Ishikawa (cell line): ENCODE results near the gene SLC25A11.
A peak's percentile ranks its signal among the peaks of the same experiment; 100 is the strongest.

Experiments
- CEBPB ChIP-seq: IDR thresholded peaks from 2 replicates; pipeline ENCODE4 v1.6.1; 2012
- CREB1 ChIP-seq: IDR thresholded peaks from 2 replicates; pipeline ENCODE4 v1.6.1; 2012; ENCODE audit warnings: low read depth
- EGR1 ChIP-seq: IDR thresholded peaks from 2 replicates; pipeline ENCODE4 v1.6.1; 2012
- EP300 ChIP-seq: IDR thresholded peaks from 2 replicates; pipeline ENCODE4 v1.6.1; 2012; ENCODE audit warnings: borderline replicate concordance
- FOXM1 ChIP-seq: IDR thresholded peaks from 2 replicates; pipeline ENCODE4 v1.6.1; 2012; ENCODE audit warnings: low read depth, borderline replicate concordance
- NFIC ChIP-seq: IDR thresholded peaks from 2 replicates; pipeline ENCODE4 v1.6.1; 2012
- RAD21 ChIP-seq: IDR thresholded peaks from 2 replicates; pipeline ENCODE4 v1.6.1; 2012; ENCODE audit warnings: low read depth
- TAF1 ChIP-seq: IDR thresholded peaks from 2 replicates; pipeline ENCODE4 v1.6.1; 2012; ENCODE audit warnings: low read depth, mild to moderate bottlenecking
- TCF12 ChIP-seq: IDR thresholded peaks from 2 replicates; pipeline ENCODE4 v1.6.1; 2012; ENCODE audit warnings: low read depth
- TEAD4 ChIP-seq: IDR thresholded peaks from 2 replicates; pipeline ENCODE4 v1.6.1; 2012
- YY1 ChIP-seq: IDR thresholded peaks from 2 replicates; pipeline ENCODE4 v1.6.1; 2012; ENCODE audit warnings: low read depth
- ZBTB7A ChIP-seq: IDR thresholded peaks from 2 replicates; pipeline ENCODE4 v1.6.1; 2012; ENCODE audit warnings: low read depth
- TF ChIP-seq, protein P1 (sequence below): IDR thresholded peaks from 2 replicates; pipeline ENCODE4 v1.6.1; 2012
- TF ChIP-seq, protein P2 (sequence below): IDR thresholded peaks from 2 replicates; pipeline ENCODE4 v1.6.1; 2012; ENCODE audit warnings: low read depth, mild to moderate bottlenecking
- TF ChIP-seq, protein P3 (sequence below): IDR thresholded peaks from 2 replicates; pipeline ENCODE4 v1.6.1; 2012

SLC25A11 gene

DNA sequence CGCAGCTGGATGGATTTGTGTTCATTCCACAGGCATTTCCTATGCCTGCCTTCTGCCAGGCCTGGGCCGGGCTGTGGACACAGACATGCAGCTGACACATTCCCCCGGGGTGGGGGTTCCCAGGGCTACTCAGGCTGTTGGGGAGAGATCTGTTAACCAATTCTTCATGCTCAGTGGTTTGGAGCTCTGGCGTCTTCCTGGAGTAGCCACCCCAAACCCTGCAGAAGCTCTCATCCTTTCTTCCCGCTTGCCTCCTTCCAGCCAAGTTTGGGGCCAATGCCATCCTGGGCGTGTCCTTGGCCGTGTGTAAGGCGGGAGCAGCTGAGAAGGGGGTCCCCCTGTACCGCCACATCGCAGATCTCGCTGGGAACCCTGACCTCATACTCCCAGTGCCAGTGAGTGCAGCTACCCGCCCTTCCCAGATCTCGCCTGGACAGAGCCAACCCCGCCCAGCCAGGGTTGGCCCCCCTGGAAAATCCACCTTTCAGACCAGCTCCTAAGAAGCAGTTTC is 13.7 kb upstream of the SLC25A11 start:
- TF ChIP-seq EP300: peak; percentile 24; the same call in 1 of the 2 replicates
- TF ChIP-seq CREB1: no peak
- no peak for TF ChIP-seq RAD21
- no peak for TF ChIP-seq ZBTB7A

DNA sequence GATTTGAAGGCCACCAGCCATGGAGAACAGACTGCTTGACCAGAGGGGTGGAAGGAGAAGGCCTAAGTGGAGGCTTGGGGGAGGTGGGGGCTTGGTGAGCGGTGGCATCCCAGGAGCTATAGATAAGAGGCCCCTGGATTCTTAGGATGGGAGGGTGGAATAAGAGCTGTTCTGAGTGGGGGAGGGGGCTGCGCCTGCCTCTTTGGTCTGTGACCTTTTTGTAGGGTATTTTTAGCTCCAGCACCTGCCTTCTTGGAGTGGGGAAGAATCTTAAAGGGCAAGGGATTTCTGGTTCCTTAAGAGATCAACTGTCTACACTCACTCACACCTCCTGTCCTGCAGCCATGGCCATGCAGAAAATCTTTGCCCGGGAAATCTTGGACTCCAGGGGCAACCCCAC is 11.6 kb upstream of the SLC25A11 start:
- no peak for TF ChIP-seq TCF12
- TF ChIP-seq CREB1: no peak
- TF ChIP-seq, protein P1, sequence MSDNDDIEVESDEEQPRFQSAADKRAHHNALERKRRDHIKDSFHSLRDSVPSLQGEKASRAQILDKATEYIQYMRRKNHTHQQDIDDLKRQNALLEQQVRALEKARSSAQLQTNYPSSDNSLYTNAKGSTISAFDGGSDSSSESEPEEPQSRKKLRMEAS: no peak
- TF ChIP-seq ZBTB7A: no peak
- no peak for TF ChIP-seq EGR1
- TF ChIP-seq RAD21: no peak
- TF ChIP-seq, protein P2, sequence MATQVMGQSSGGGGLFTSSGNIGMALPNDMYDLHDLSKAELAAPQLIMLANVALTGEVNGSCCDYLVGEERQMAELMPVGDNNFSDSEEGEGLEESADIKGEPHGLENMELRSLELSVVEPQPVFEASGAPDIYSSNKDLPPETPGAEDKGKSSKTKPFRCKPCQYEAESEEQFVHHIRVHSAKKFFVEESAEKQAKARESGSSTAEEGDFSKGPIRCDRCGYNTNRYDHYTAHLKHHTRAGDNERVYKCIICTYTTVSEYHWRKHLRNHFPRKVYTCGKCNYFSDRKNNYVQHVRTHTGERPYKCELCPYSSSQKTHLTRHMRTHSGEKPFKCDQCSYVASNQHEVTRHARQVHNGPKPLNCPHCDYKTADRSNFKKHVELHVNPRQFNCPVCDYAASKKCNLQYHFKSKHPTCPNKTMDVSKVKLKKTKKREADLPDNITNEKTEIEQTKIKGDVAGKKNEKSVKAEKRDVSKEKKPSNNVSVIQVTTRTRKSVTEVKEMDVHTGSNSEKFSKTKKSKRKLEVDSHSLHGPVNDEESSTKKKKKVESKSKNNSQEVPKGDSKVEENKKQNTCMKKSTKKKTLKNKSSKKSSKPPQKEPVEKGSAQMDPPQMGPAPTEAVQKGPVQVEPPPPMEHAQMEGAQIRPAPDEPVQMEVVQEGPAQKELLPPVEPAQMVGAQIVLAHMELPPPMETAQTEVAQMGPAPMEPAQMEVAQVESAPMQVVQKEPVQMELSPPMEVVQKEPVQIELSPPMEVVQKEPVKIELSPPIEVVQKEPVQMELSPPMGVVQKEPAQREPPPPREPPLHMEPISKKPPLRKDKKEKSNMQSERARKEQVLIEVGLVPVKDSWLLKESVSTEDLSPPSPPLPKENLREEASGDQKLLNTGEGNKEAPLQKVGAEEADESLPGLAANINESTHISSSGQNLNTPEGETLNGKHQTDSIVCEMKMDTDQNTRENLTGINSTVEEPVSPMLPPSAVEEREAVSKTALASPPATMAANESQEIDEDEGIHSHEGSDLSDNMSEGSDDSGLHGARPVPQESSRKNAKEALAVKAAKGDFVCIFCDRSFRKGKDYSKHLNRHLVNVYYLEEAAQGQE: no peak
- no peak for TF ChIP-seq TEAD4
- no peak for TF ChIP-seq CEBPB

DNA sequence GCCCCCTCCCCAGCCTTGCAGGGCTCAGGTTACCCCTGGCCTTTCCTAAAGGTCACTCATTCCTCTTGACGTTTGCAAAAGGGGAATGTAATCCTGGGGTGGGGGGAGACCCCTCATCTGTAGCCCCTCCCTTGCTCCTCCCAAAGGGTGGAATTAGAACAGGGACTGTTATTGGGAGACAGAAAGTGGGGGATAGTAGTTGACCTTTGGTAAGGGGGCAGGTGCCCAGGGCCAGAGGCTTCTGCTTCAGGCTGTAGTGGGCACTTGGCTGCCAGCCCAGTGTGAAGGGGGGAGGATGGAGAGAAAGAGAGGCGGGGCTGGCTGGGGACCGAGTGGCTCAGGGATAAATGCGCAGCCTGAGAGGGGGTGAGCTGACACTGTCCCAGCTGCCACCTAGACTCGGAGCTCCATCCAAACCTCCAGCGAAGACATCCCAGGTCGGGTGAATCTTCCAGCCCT is 10.9 kb upstream of the SLC25A11 start, which contains the start of gene ENO3:
ENO3 (plus strand) TSS at position 374 of the 459 bp plus-strand sequence. CDS start 711 bp downstream, outside the sequence.
- TF ChIP-seq, protein P2: no peak
- TF ChIP-seq FOXM1 (no peak), TEAD4 (no peak), CEBPB (no peak), YY1 (no peak), TAF1 (no peak), CREB1 (no peak), TCF12 (no peak), EGR1 (no peak), NFIC (peak; percentile 17; the same call in 1 of the 2 replicates), RAD21 (no peak), EP300 (no peak), ZBTB7A (peak; percentile 3; the same call in 1 of the 2 replicates)
- TF ChIP-seq, protein P1: no peak

DNA sequence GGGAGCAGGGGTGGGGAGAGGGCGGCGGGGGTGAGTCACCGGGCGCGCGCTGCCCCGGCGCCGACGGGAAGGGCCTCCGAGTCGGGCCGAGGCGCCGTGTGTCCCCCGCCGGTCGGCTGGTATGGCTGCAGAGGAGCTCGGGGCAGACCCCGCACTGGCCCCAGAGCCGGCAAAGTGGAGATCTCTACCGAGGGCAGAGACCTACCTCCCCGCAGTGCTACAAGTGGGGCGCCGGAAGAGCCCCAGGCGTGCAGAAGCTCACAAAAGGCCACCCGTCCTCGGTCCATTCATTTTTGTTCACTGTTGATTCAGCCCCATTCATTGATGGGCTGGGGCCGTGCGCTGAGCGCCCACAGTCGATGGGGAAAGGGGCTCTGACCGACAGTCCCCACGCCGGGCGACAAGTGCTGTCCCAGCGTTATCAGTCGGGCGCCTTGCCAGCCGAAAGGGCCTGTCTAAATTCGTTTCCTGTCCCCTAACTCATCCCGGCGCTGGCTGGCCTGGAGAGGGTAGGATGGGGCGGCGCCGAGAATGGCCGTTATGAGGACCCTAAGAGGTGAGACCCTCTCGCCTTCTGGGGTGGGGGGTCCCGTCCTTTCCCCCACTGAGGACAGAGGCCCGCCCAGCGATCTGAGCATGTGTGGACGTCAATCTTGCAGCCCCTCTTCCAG is 10.4 kb upstream of the SLC25A11 start:
- TF ChIP-seq ZBTB7A: peak; percentile 73
- TF ChIP-seq TCF12: peak; percentile 29; the same call in 1 of the 2 replicates
- TF ChIP-seq, protein P1: no peak
- TF ChIP-seq TAF1: peak; percentile 56

DNA sequence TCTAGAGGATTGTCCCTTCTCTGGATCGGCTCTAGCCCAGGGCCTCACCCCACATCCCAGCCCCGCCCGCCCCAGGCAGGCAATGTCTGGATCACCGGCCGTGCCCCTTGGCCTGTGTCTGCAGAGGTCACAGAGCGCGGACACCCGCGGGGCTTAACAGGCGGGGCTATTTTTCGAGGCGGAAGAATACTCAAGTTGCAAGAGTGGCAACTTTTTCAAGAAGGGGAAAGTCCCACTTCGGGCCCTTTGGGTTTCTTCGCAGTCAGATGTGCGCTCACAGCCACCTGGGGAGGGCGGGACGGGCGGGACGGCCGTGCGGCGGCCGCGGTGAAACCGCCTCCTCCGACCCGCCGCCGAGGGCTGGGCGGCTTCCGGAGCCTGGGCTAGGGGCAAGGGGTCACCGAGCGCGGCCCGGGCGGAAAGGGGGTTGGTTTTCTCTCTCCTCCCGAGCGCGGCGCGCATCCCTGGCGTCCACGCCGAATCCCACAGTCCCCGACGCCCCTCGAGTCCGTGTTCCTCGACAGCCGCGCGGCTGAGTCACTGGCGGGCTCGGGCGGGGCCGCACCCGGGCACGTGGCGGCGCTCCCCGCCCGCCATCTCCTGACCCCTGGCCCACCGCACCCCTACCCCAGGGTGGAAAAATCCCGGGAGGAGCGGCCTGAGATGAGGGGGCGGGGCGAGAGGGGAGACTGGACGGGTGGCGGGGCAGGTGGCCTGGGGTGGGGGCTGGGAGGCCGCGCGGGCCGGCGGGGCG is 9.7 kb upstream of the SLC25A11 start:
- TF ChIP-seq, protein P1: peak; percentile 95
- TF ChIP-seq ZBTB7A: peak; percentile 83
- TF ChIP-seq, protein P3, sequence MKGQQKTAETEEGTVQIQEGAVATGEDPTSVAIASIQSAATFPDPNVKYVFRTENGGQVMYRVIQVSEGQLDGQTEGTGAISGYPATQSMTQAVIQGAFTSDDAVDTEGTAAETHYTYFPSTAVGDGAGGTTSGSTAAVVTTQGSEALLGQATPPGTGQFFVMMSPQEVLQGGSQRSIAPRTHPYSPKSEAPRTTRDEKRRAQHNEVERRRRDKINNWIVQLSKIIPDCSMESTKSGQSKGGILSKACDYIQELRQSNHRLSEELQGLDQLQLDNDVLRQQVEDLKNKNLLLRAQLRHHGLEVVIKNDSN: no peak
- TF ChIP-seq RAD21: no peak
- TF ChIP-seq FOXM1: no peak
- TF ChIP-seq EP300: peak; percentile 18; the same call in 1 of the 2 replicates
- TF ChIP-seq TAF1: peak; percentile 40; the same call in 1 of the 2 replicates
- 0 out of 2 replicates have a peak, but pooled peaks have one; percentile 16 for TF ChIP-seq YY1
- no peak for TF ChIP-seq CEBPB
- TF ChIP-seq TEAD4: no peak; the same call in 1 of the 2 replicates
- no peak for TF ChIP-seq NFIC
- no peak for TF ChIP-seq CREB1
- no peak for TF ChIP-seq EGR1
- TF ChIP-seq, protein P2: no peak
- TF ChIP-seq TCF12: no peak
